ENCODE results near the gene ZBTB47. TPM values are rescaled to one million over a fixed set of nuclear protein-coding genes. Genes with fewer than 3 reads are reported as not detected.

ZBTB47 gene
- total and polyA plus RNA-seq, 8 donors = 10.1 to 40.3 (median 23.4) TPM

GRCh38 chr3:42686832-42687650 lies 33.5 kb downstream of the ZBTB47 start:
- TF ChIP-seq POLR2A (IDR thresholded peaks at IDR 0.05) (no peak), CTCF (IDR thresholded peaks at IDR 0.05) (no peak), POLR2AphosphoS5 (IDR thresholded peaks at IDR 0.05) (no peak), EP300 (IDR thresholded peaks at IDR 0.05) (no peak)
- H3K36me3 ChIP-seq = no peaks in the 10 kb centered on the region
- no peak for DNase-seq
- intact Hi-C loops (cut with DNase I; ENCODE audit: low total_unique reads) = no loop called here
- no peaks in the 10 kb centered on the region for H3K9me3 ChIP-seq
- H3K4me3 ChIP-seq = no peak overlapping the region
- 86 to 92% (median 88%) methylated on average over 7 of the region's 7 CpGs for WGBS, 5 donors
- no peak overlapping the region for H3K27ac ChIP-seq
- H3K4me1 ChIP-seq = peaks cover 0 to 32% (median 15%) of the 10 kb centered on the region in 4 donors
- peaks cover 0 to 35% (median 16%) of the 10 kb centered on the region in 3 donors for H3K27me3 ChIP-seq

- 87 to 90% (median 88%) methylated on average over 9 to 15 of the region's 15 CpGs for WGBS, 5 donors
- Histone ChIP-seq H3K9me3 (no peaks in the 10 kb centered on the region), H3K4me1 (peaks cover 0 to 32% (median 15%) of the 10 kb centered on the region in 4 donors), H3K27me3 (peaks cover 0 to 35% (median 16%) of the 10 kb centered on the region in 3 donors), H3K4me3 (no peak overlapping the region), H3K36me3 (no peaks in the 10 kb centered on the region), H3K27ac (no peak overlapping the region)
- no peak for DNase-seq
- intact Hi-C loops (cut with DNase I; ENCODE audit: low total_unique reads) = no loop called here
- no peak for TF ChIP-seq POLR2A (IDR thresholded peaks at IDR 0.05)
- no peak for TF ChIP-seq CTCF (IDR thresholded peaks at IDR 0.05)
- TF ChIP-seq POLR2AphosphoS5 (IDR thresholded peaks at IDR 0.05) = no peak
- TF ChIP-seq EP300 (IDR thresholded peaks at IDR 0.05) = no peak
These were observed 34.5 kb downstream of the ZBTB47 start for GRCh38 chr3:42688016-42688415.

- no peak overlapping the region for H3K4me3 ChIP-seq
- intact Hi-C loops (cut with DNase I; ENCODE audit: low total_unique reads) = no loop called here
- 79 to 85% (median 82%) methylated on average over 16 to 22 of the region's 22 CpGs for WGBS, 5 donors
- TF ChIP-seq POLR2AphosphoS5 (IDR thresholded peaks at IDR 0.05) = no peak
- no peak for TF ChIP-seq EP300 (IDR thresholded peaks at IDR 0.05)
- TF ChIP-seq CTCF (IDR thresholded peaks at IDR 0.05) = no peak
- no peak for TF ChIP-seq POLR2A (IDR thresholded peaks at IDR 0.05)
- H3K9me3 ChIP-seq = no peaks in the 10 kb centered on the region
- no peak for DNase-seq
- H3K4me1 ChIP-seq = peaks cover 0 to 27% (median 14%) of the 10 kb centered on the region in 4 donors
- peaks cover 0 to 35% (median 16%) of the 10 kb centered on the region in 3 donors for H3K27me3 ChIP-seq
- no peaks in the 10 kb centered on the region for H3K36me3 ChIP-seq
- H3K27ac ChIP-seq = no peak overlapping the region
These were observed 35.3 kb downstream of the ZBTB47 start for GRCh38 chr3:42688487-42689420.

- H3K4me3 ChIP-seq = no peak overlapping the region
- no peaks in the 10 kb centered on the region for H3K9me3 ChIP-seq
- peaks cover 0 to 20% (median 10%) of the 10 kb centered on the region in 4 donors for H3K4me1 ChIP-seq
- 59 to 73% (median 64%) methylated on average over 9 of the region's 9 CpGs for WGBS, 5 donors
- no peak for DNase-seq
- peaks cover 0 to 34% (median 16%) of the 10 kb centered on the region in 3 donors for H3K27me3 ChIP-seq
- no peaks in the 10 kb centered on the region for H3K36me3 ChIP-seq
- no peak overlapping the region for H3K27ac ChIP-seq
- intact Hi-C loops (cut with DNase I; ENCODE audit: low total_unique reads) = no loop called here
- TF ChIP-seq CTCF (IDR thresholded peaks at IDR 0.05) (no peak), EP300 (IDR thresholded peaks at IDR 0.05) (no peak), POLR2AphosphoS5 (IDR thresholded peaks at IDR 0.05) (no peak), POLR2A (IDR thresholded peaks at IDR 0.05) (no peak)
These were observed 36.0 kb downstream of the ZBTB47 start for GRCh38 chr3:42689421-42690014.

Measured in stomach (tissue), 9 donors.